ENCODE results near the gene MPDU1.

The MPDU1 gene

GRCh38 chr17:7544911-7545310 lies 38.7 kb upstream of the MPDU1 start:
- ATAC-seq (ENCODE audit: low read depth) (no peak), DNase-seq (ENCODE audit: low spot score) (no peak)
- Histone ChIP-seq H3K27me3 (ENCODE audit: insufficient read depth, poor library complexity, severe bottlenecking) (no peaks in the 10 kb centered on the region), H3K36me3 (ENCODE audit: low read depth) (no peaks in the 10 kb centered on the region), H3K27ac (ENCODE audit: poor library complexity, severe bottlenecking) (no peak overlapping the region), H3K9me3 (ENCODE audit: severe bottlenecking) (no peaks in the 10 kb centered on the region), H3K4me3 (ENCODE audit: severe bottlenecking) (no peak overlapping the region), H3K4me1 (ENCODE audit: insufficient read depth, poor library complexity, severe bottlenecking) (no peaks in the 10 kb centered on the region)
- no peak for TF ChIP-seq CTCF (IDR thresholded peaks at IDR 0.05; ENCODE audit: poor library complexity, severe bottlenecking)

GRCh38 chr17:7548585-7549400 lies 34.9 kb upstream of the MPDU1 start, which contains the start of gene TNFSF12:
Gene TNFSF12 (plus strand): TSS chr17:7549058. CDS start chr17:7549154, 96 bp downstream.
- Histone ChIP-seq H3K9me3 (ENCODE audit: severe bottlenecking) (no peaks in the 10 kb centered on the region), H3K4me1 (ENCODE audit: insufficient read depth, poor library complexity, severe bottlenecking) (no peaks in the 10 kb centered on the region), H3K4me3 (ENCODE audit: severe bottlenecking) (peak within 1 kb of the TSS; percentile 32), H3K36me3 (ENCODE audit: low read depth) (no peaks in the 10 kb centered on the region), H3K27me3 (ENCODE audit: insufficient read depth, poor library complexity, severe bottlenecking) (no peaks in the 10 kb centered on the region), H3K27ac (ENCODE audit: poor library complexity, severe bottlenecking) (peak within 1 kb of the TSS; percentile 39)
- no peak for TF ChIP-seq CTCF (IDR thresholded peaks at IDR 0.05; ENCODE audit: poor library complexity, severe bottlenecking)
- DNase-seq (ENCODE audit: low spot score): no peak
- ATAC-seq (ENCODE audit: low read depth): peak; percentile 64

GRCh38 chr17:7549401-7550055 lies 34.1 kb upstream of the MPDU1 start:
- no peaks in the 10 kb centered on the region for H3K36me3 ChIP-seq (ENCODE audit: low read depth)
- DNase-seq (ENCODE audit: low spot score) (no peak), ATAC-seq (ENCODE audit: low read depth) (peak; percentile 44)
- TF ChIP-seq CTCF (IDR thresholded peaks at IDR 0.05; ENCODE audit: poor library complexity, severe bottlenecking): no peak
- peak overlapping the region; percentile 39 for H3K27ac ChIP-seq (ENCODE audit: poor library complexity, severe bottlenecking)
- peak overlapping the region; percentile 32 for H3K4me3 ChIP-seq (ENCODE audit: severe bottlenecking)
- H3K27me3 ChIP-seq (ENCODE audit: insufficient read depth, poor library complexity, severe bottlenecking): no peaks in the 10 kb centered on the region
- no peaks in the 10 kb centered on the region for H3K4me1 ChIP-seq (ENCODE audit: insufficient read depth, poor library complexity, severe bottlenecking)
- H3K9me3 ChIP-seq (ENCODE audit: severe bottlenecking): no peaks in the 10 kb centered on the region

- ATAC-seq (ENCODE audit: low read depth): no peak
- Histone ChIP-seq H3K36me3 (ENCODE audit: low read depth) (no peaks in the 10 kb centered on the region), H3K27ac (ENCODE audit: poor library complexity, severe bottlenecking) (no peak overlapping the region), H3K4me1 (ENCODE audit: insufficient read depth, poor library complexity, severe bottlenecking) (no peaks in the 10 kb centered on the region), H3K4me3 (ENCODE audit: severe bottlenecking) (no peak overlapping the region), H3K9me3 (ENCODE audit: severe bottlenecking) (no peaks in the 10 kb centered on the region), H3K27me3 (ENCODE audit: insufficient read depth, poor library complexity, severe bottlenecking) (no peaks in the 10 kb centered on the region)
- TF ChIP-seq CTCF (IDR thresholded peaks at IDR 0.05; ENCODE audit: poor library complexity, severe bottlenecking): no peak
- no peak for DNase-seq (ENCODE audit: low spot score)
Measured at GRCh38 chr17:7550344-7550743, 33.3 kb upstream of the MPDU1 start.
